ENCODE results near the gene CPNE2.

CPNE2 gene

DNA sequence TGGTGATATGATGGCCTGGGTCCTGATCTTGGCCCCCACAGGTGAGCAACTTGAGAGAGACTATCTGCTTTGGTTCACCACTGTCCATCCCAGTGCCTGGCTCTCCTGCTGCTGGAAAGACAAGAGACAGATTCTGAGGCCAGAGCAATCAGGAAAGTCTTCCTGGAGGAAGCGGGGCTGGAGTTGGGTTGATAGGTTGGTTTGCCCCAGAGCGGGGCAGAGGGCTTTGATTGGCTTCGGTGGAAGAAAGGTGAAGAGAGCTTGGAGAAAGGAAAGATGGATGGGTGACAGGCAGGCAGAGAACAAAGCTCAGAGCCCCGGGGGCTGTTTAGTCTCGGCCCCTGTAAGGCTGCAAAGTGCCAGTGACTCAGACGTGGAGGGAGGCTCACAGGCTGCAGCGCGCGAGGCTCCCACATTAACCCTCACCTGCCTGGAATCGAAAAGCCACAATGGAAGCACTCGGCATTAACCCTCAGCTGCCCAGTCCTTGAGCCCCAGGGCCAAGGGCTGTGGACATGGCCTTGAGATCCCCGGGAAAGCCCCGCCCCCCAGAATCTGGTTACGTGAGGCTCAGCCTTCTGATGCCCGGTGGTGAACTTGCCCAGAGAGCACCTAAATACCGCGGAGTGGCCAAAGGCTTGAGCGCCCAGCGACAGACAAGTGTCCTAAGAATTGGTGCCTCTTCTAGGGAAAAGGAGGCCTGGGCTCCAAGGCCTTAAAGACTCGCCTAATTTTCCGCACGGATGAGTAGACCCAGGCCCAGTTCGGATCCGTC is 996 bp upstream of the CPNE2 start:
- peak overlapping the region; percentile 64 for H3K4me3 ChIP-seq (replicated peaks; ENCODE audit: low read depth, low read length)
- DNase-seq (ENCODE audit: low read depth) = peak; percentile 42
- TF ChIP-seq, protein P1, sequence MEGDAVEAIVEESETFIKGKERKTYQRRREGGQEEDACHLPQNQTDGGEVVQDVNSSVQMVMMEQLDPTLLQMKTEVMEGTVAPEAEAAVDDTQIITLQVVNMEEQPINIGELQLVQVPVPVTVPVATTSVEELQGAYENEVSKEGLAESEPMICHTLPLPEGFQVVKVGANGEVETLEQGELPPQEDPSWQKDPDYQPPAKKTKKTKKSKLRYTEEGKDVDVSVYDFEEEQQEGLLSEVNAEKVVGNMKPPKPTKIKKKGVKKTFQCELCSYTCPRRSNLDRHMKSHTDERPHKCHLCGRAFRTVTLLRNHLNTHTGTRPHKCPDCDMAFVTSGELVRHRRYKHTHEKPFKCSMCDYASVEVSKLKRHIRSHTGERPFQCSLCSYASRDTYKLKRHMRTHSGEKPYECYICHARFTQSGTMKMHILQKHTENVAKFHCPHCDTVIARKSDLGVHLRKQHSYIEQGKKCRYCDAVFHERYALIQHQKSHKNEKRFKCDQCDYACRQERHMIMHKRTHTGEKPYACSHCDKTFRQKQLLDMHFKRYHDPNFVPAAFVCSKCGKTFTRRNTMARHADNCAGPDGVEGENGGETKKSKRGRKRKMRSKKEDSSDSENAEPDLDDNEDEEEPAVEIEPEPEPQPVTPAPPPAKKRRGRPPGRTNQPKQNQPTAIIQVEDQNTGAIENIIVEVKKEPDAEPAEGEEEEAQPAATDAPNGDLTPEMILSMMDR (IDR thresholded peaks at IDR 0.05; ENCODE audit: low read length, missing control alignments) = no peak

DNA sequence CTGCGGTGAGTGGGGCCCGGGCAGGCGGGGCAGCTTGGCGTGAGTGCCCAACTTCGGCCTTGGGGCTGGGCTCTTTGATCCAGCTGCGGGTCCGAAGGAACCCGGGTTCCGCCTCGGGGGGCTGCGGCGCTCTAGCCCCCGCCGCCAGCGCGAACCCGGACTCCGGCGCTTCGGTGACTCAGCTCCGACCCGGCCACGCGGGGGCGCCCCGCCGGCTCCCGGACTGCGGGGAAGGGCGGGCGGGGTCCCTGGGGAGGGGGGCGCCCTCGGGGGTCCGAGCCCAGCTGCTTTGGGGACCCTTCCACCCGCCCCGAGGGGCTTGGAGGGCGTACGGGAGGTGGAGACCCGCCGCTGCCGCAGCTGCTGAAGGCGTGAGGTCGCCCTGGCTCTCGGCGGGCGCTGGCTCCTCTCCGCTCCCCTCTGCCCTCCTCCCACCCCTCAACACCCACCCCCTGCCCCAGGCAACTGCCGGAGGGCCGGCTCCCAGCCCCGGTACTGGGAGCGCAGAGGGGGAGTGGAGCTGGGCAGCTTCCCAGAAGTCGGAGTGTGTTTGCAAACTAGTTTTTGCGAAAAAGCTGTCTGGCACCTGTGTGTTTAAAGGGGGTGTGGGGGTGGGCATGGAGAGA is 516 bp downstream of the CPNE2 start:
- no peak for DNase-seq (ENCODE audit: low read depth)
- TF ChIP-seq, protein P1 (IDR thresholded peaks at IDR 0.05; ENCODE audit: low read length, missing control alignments) = no peak

DNA sequence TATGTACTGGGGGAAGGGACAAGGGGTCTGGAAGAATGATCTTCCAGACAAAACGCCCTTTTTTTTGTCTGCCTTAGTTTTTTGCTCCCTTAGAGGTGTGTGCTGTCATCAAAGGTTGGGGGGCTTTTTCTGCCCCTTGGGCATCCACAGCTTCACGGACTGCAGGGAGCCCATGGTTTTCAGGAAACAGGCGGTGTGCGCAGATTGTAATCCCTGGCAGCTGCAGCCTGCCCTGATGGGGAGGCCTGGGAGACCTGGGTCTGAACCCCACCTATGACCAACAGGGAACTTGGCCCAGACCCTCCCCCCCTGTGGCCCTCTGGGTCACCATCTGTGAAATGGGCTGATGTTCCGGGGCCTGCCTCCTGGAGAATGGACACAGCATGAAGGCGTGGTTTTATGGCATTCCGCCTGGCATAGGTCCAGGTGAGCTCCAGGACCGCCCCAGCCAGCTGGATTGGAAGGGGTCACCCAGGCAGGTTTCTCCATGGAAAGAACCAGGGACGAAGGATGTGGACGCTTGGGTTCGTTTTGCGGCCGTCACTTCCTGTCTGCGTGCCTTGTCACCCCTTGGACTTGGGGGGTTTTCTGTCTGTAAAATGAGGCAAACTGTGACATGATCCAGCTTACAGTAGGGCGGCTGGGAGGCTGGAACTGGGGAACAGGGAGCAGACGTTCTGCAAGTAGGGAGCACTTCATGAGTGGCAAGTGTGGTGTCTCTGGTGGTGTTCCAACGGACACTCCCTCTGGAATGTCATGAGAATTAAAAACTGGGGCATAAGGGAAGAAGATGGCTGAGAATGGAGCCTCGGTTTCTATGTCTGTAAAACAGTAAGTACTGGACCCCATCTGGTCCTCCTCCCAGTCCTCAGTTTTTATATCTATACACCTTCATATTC is 1.5 kb downstream of the CPNE2 start:
- TF ChIP-seq, protein P1 (IDR thresholded peaks at IDR 0.05; ENCODE audit: low read length, missing control alignments) = no peak
- DNase-seq (ENCODE audit: low read depth) = no peak
- H3K4me3 ChIP-seq (replicated peaks; ENCODE audit: low read depth, low read length) = peak overlapping the region; percentile 64

More for the DNA sequence above, 516 bp downstream of the CPNE2 start:
- peak overlapping the region; percentile 64 for H3K4me3 ChIP-seq (replicated peaks; ENCODE audit: low read depth, low read length)

DNA sequence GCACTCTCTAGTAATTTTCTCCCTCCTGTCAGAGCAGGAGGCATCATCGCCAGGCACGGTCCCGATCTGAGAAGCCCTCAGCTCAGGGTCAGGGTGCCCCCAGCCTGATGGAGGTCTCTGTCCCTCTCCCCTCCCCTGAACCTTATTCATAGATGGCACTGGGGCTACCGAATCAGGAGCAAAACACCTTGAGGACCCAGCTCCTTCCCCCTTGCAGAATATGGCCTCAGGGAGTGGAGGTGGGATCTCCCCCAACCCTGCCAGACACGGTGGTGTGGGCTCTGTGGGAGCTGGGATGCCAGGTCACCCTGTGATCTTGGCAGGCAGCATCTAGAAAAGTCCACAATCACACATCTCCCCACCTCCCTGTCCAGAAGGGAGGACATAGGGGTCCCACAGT is 2.5 kb downstream of the CPNE2 start:
- TF ChIP-seq, protein P1 (IDR thresholded peaks at IDR 0.05; ENCODE audit: low read length, missing control alignments) = no peak
- H3K4me3 ChIP-seq (replicated peaks; ENCODE audit: low read depth, low read length) = no peak overlapping the region
- no peak for DNase-seq (ENCODE audit: low read depth)

DNA sequence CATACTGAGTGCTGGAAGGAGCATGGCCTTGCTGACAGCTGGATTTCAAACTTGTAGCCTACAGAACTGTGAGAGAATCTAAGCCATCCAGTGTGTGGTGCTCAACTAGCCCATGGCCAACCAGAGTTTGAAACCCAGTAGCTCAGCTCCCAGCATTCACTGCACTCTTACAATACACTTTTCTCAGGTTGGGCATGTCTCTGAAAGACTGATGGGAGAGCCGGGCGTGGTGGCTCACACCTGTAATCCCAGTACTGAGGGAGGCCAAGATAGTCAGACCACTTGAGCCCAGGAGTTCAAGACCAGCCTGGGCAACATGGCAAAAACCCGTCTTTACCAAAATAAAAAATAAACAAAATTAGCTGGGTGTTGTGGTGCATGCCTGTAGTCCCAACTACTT is 3.8 kb downstream of the CPNE2 start:
- H3K4me3 ChIP-seq (replicated peaks; ENCODE audit: low read depth, low read length) = no peak overlapping the region
- DNase-seq (ENCODE audit: low read depth) = no peak
- TF ChIP-seq, protein P1 (IDR thresholded peaks at IDR 0.05; ENCODE audit: low read length, missing control alignments) = no peak

DNA sequence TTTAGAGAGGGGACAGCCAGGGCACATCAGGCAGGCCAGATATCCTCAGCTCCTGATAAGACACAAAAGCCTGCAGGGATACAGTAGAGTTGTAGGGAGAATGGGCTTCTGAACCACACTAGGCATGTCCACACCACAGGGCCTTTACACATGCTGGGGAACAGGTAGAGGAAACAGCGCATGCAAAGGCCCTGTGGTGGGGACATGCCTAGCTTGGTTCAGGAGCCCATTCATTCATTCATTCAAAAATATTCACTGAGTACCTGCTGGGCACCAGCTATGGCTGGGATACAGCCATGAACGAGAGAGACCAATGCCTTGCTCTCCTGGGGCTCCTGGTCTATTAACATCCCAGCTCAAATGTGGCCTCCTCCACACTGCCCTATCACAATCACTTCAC is 4.4 kb downstream of the CPNE2 start:
- H3K4me3 ChIP-seq (replicated peaks; ENCODE audit: low read depth, low read length) = no peak overlapping the region
- no peak for DNase-seq (ENCODE audit: low read depth)
- TF ChIP-seq, protein P1 (IDR thresholded peaks at IDR 0.05; ENCODE audit: low read length, missing control alignments) = no peak

Data from fibroblast of pulmonary artery (primary cell).